Measurements from ENCODE around the gene DNAH10. TPM values are rescaled to one million over a fixed set of nuclear protein-coding genes. Genes with fewer than 3 reads are reported as not detected.

DNAH10 gene
- total RNA-seq, 1 experiment from 2014 or later, result 0.30 TPM

GRCh38 chr12:123840765-123841425 lies 78.8 kb downstream of the DNAH10 start:
- Histone ChIP-seq H3K36me3 (ENCODE audit: insufficient read depth, low read length) (no peaks in the 10 kb centered on the region), H3K27me3 (ENCODE audit: low read length) (no peaks in the 10 kb centered on the region), H3K4me3 (ENCODE audit: low read length) (no peak overlapping the region), H2AFZ (ENCODE audit: low read length) (no peak overlapping the region), H3K9me3 (ENCODE audit: low read length) (no peaks in the 10 kb centered on the region), H3K4me1 (ENCODE audit: low read length) (peaks cover 8% of the 10 kb centered on the region), H3K4me2 (ENCODE audit: low read depth, low read length, poor library complexity, severe bottlenecking) (no peak overlapping the region), H4K20me1 (ENCODE audit: insufficient read depth, low read depth, low read length) (no peaks in the 10 kb centered on the region), H3K79me2 (ENCODE audit: low read length) (no peaks in the 10 kb centered on the region), H3K9ac (ENCODE audit: low read length) (no peak overlapping the region), H3K27ac (ENCODE audit: low read length) (no peak overlapping the region), H3K9me2 (replicated peaks; ENCODE audit: insufficient read depth, low read length) (no peaks in the 10 kb centered on the region)
- DNase-seq, result no peak

- Histone ChIP-seq H3K9me3 (ENCODE audit: low read length) (no peaks in the 10 kb centered on the region), H2AFZ (ENCODE audit: low read length) (no peak overlapping the region), H3K9ac (ENCODE audit: low read length) (no peak overlapping the region), H3K27ac (ENCODE audit: low read length) (no peak overlapping the region), H3K79me2 (ENCODE audit: low read length) (no peaks in the 10 kb centered on the region), H3K27me3 (ENCODE audit: low read length) (no peaks in the 10 kb centered on the region), H3K4me1 (ENCODE audit: low read length) (peaks cover 8% of the 10 kb centered on the region), H3K9me2 (replicated peaks; ENCODE audit: insufficient read depth, low read length) (no peaks in the 10 kb centered on the region), H3K36me3 (ENCODE audit: insufficient read depth, low read length) (no peaks in the 10 kb centered on the region), H3K4me2 (ENCODE audit: low read depth, low read length, poor library complexity, severe bottlenecking) (no peak overlapping the region), H3K4me3 (ENCODE audit: low read length) (no peak overlapping the region), H4K20me1 (ENCODE audit: insufficient read depth, low read depth, low read length) (no peaks in the 10 kb centered on the region)
- peak; percentile 43 for DNase-seq
Observed at GRCh38 chr12:123843912-123844748, 82.0 kb downstream of the DNAH10 start.

- peaks cover 8% of the 10 kb centered on the region for H3K4me1 ChIP-seq (ENCODE audit: low read length)
- no peak overlapping the region for H3K4me2 ChIP-seq (ENCODE audit: low read depth, low read length, poor library complexity, severe bottlenecking)
- H3K4me3 ChIP-seq (ENCODE audit: low read length), result no peak overlapping the region
- no peaks in the 10 kb centered on the region for H3K36me3 ChIP-seq (ENCODE audit: insufficient read depth, low read length)
- H2AFZ ChIP-seq (ENCODE audit: low read length), result no peak overlapping the region
- no peaks in the 10 kb centered on the region for H3K9me3 ChIP-seq (ENCODE audit: low read length)
- no peaks in the 10 kb centered on the region for H3K9me2 ChIP-seq (replicated peaks; ENCODE audit: insufficient read depth, low read length)
- no peaks in the 10 kb centered on the region for H3K27me3 ChIP-seq (ENCODE audit: low read length)
- H3K79me2 ChIP-seq (ENCODE audit: low read length), result no peaks in the 10 kb centered on the region
- H4K20me1 ChIP-seq (ENCODE audit: insufficient read depth, low read depth, low read length), result no peaks in the 10 kb centered on the region
- no peak for DNase-seq
- no peak overlapping the region for H3K9ac ChIP-seq (ENCODE audit: low read length)
- no peak overlapping the region for H3K27ac ChIP-seq (ENCODE audit: low read length)
Observed at GRCh38 chr12:123845881-123846280, 83.8 kb downstream of the DNAH10 start.

GRCh38 chr12:123846340-123846739 lies 84.2 kb downstream of the DNAH10 start:
- H3K4me1 ChIP-seq (ENCODE audit: low read length), result peaks cover 8% of the 10 kb centered on the region
- no peak for DNase-seq
- no peaks in the 10 kb centered on the region for H3K36me3 ChIP-seq (ENCODE audit: insufficient read depth, low read length)
- no peaks in the 10 kb centered on the region for H3K79me2 ChIP-seq (ENCODE audit: low read length)
- H3K9ac ChIP-seq (ENCODE audit: low read length), result no peak overlapping the region
- H3K4me3 ChIP-seq (ENCODE audit: low read length), result no peak overlapping the region
- no peak overlapping the region for H3K27ac ChIP-seq (ENCODE audit: low read length)
- H2AFZ ChIP-seq (ENCODE audit: low read length), result no peak overlapping the region
- H3K27me3 ChIP-seq (ENCODE audit: low read length), result no peaks in the 10 kb centered on the region
- H3K9me3 ChIP-seq (ENCODE audit: low read length), result no peaks in the 10 kb centered on the region
- H4K20me1 ChIP-seq (ENCODE audit: insufficient read depth, low read depth, low read length), result no peaks in the 10 kb centered on the region
- H3K4me2 ChIP-seq (ENCODE audit: low read depth, low read length, poor library complexity, severe bottlenecking), result no peak overlapping the region
- no peaks in the 10 kb centered on the region for H3K9me2 ChIP-seq (replicated peaks; ENCODE audit: insufficient read depth, low read length)

GRCh38 chr12:123847019-123847418 lies 84.9 kb downstream of the DNAH10 start:
- H3K27me3 ChIP-seq (ENCODE audit: low read length), result no peaks in the 10 kb centered on the region
- no peaks in the 10 kb centered on the region for H3K9me2 ChIP-seq (replicated peaks; ENCODE audit: insufficient read depth, low read length)
- no peaks in the 10 kb centered on the region for H4K20me1 ChIP-seq (ENCODE audit: insufficient read depth, low read depth, low read length)
- H3K9ac ChIP-seq (ENCODE audit: low read length), result no peak overlapping the region
- H3K36me3 ChIP-seq (ENCODE audit: insufficient read depth, low read length), result no peaks in the 10 kb centered on the region
- DNase-seq, result no peak
- H3K4me2 ChIP-seq (ENCODE audit: low read depth, low read length, poor library complexity, severe bottlenecking), result no peak overlapping the region
- H3K79me2 ChIP-seq (ENCODE audit: low read length), result no peaks in the 10 kb centered on the region
- H2AFZ ChIP-seq (ENCODE audit: low read length), result no peak overlapping the region
- no peak overlapping the region for H3K4me3 ChIP-seq (ENCODE audit: low read length)
- no peak overlapping the region for H3K27ac ChIP-seq (ENCODE audit: low read length)
- H3K4me1 ChIP-seq (ENCODE audit: low read length), result peaks cover 7% of the 10 kb centered on the region
- H3K9me3 ChIP-seq (ENCODE audit: low read length), result no peaks in the 10 kb centered on the region

- Histone ChIP-seq H3K27me3 (ENCODE audit: low read length) (no peaks in the 10 kb centered on the region), H3K36me3 (ENCODE audit: insufficient read depth, low read length) (no peaks in the 10 kb centered on the region), H3K9me3 (ENCODE audit: low read length) (no peaks in the 10 kb centered on the region), H3K27ac (ENCODE audit: low read length) (no peak overlapping the region), H2AFZ (ENCODE audit: low read length) (no peak overlapping the region), H3K4me1 (ENCODE audit: low read length) (no peaks in the 10 kb centered on the region), H3K9ac (ENCODE audit: low read length) (no peak overlapping the region), H3K79me2 (ENCODE audit: low read length) (no peaks in the 10 kb centered on the region), H4K20me1 (ENCODE audit: insufficient read depth, low read depth, low read length) (no peaks in the 10 kb centered on the region), H3K4me3 (ENCODE audit: low read length) (no peak overlapping the region), H3K9me2 (replicated peaks; ENCODE audit: insufficient read depth, low read length) (no peaks in the 10 kb centered on the region), H3K4me2 (ENCODE audit: low read depth, low read length, poor library complexity, severe bottlenecking) (no peak overlapping the region)
- DNase-seq, result no peak
Observed at GRCh38 chr12:123847876-123848275, 85.8 kb downstream of the DNAH10 start.

- Histone ChIP-seq H3K9ac (ENCODE audit: low read length) (no peak overlapping the region), H3K27me3 (ENCODE audit: low read length) (no peaks in the 10 kb centered on the region), H3K79me2 (ENCODE audit: low read length) (no peaks in the 10 kb centered on the region), H3K9me3 (ENCODE audit: low read length) (no peaks in the 10 kb centered on the region), H3K36me3 (ENCODE audit: insufficient read depth, low read length) (no peaks in the 10 kb centered on the region), H4K20me1 (ENCODE audit: insufficient read depth, low read depth, low read length) (no peaks in the 10 kb centered on the region), H3K27ac (ENCODE audit: low read length) (no peak overlapping the region), H3K4me2 (ENCODE audit: low read depth, low read length, poor library complexity, severe bottlenecking) (no peak overlapping the region), H3K9me2 (replicated peaks; ENCODE audit: insufficient read depth, low read length) (no peaks in the 10 kb centered on the region), H3K4me3 (ENCODE audit: low read length) (no peak overlapping the region), H3K4me1 (ENCODE audit: low read length) (no peaks in the 10 kb centered on the region), H2AFZ (ENCODE audit: low read length) (no peak overlapping the region)
- DNase-seq, result no peak
Observed at GRCh38 chr12:123849517-123849916, 87.4 kb downstream of the DNAH10 start.

GRCh38 chr12:123850246-123851134 lies 88.4 kb downstream of the DNAH10 start:
- no peak overlapping the region for H3K4me3 ChIP-seq (ENCODE audit: low read length)
- H3K4me1 ChIP-seq (ENCODE audit: low read length), result no peaks in the 10 kb centered on the region
- H3K9me3 ChIP-seq (ENCODE audit: low read length), result no peaks in the 10 kb centered on the region
- H4K20me1 ChIP-seq (ENCODE audit: insufficient read depth, low read depth, low read length), result no peaks in the 10 kb centered on the region
- no peak overlapping the region for H3K9ac ChIP-seq (ENCODE audit: low read length)
- no peak overlapping the region for H3K4me2 ChIP-seq (ENCODE audit: low read depth, low read length, poor library complexity, severe bottlenecking)
- H3K36me3 ChIP-seq (ENCODE audit: insufficient read depth, low read length), result no peaks in the 10 kb centered on the region
- no peaks in the 10 kb centered on the region for H3K27me3 ChIP-seq (ENCODE audit: low read length)
- no peak for DNase-seq
- no peaks in the 10 kb centered on the region for H3K79me2 ChIP-seq (ENCODE audit: low read length)
- no peaks in the 10 kb centered on the region for H3K9me2 ChIP-seq (replicated peaks; ENCODE audit: insufficient read depth, low read length)
- H3K27ac ChIP-seq (ENCODE audit: low read length), result no peak overlapping the region
- H2AFZ ChIP-seq (ENCODE audit: low read length), result no peak overlapping the region
